ENCODE results near the gene CCDC85C. TPM values are rescaled to one million over a fixed set of nuclear protein-coding genes. Genes with fewer than 3 reads are reported as not detected.

The CCDC85C gene
- total RNA-seq, 1 experiment from 2014 or later: 42.3 TPM

DNA sequence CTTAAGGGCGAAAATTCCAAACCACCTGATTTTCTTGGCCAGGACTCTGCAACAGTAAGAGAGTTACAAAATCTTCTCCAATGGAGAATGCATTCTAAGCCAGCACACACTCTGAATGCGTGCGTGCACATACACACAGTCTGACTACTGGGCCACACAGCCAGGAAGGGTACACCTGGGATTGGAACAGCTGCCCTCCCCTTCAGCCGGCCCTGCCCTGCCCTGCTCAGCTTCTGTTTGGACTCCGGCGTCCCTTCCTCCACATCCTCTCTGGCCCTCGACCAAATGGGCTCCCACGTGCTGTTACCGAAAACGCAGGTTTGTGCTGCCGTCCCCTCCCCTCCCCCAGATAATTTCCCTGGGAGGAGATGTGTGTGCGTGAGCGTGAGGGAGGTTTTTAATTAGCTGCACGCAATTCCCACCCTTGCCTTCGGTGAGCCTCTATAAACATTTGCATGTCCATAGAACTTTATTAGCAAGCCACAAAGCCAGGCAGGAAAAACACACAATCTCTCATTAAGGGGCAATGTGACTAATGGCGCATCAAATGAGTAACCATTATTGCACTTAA is 79.8 kb downstream of the CCDC85C start:
- Histone ChIP-seq H4K20me1 (ENCODE audit: insufficient read depth) (no peaks in the 10 kb centered on the region), H3K36me3 (ENCODE audit: control insufficient read depth in 1 of 2, insufficient read depth in 2 of 2, low read length in 2 of 2) (no peaks in the 10 kb centered on the region), H3K4me2 (ENCODE audit: low read length) (no peak overlapping the region), H3K27ac (ENCODE audit: low read depth, low read length) (no peak overlapping the region), H3K27me3 (ENCODE audit: insufficient read depth, low read length) (no peaks in the 10 kb centered on the region), H3K4me3 (replicated peaks in 1 of 2; ENCODE audit: low read depth in 1 of 2, low read length in 2 of 2) (no peak overlapping the region), H2AFZ (ENCODE audit: low read depth, low read length, poor library complexity, severe bottlenecking) (no peak overlapping the region), H3K4me1 (ENCODE audit: control insufficient read depth in 1 of 2, insufficient read depth in 2 of 2, low read length in 2 of 2) (peaks cover 0 to 6% of the 10 kb centered on the region in 2 experiments; a peak in 2 of 4 replicates), H3K9me2 (ENCODE audit: insufficient read depth) (no peaks in the 10 kb centered on the region), H3K9me3 (ENCODE audit: control insufficient read depth in 1 of 2, insufficient read depth in 1 of 2, low read depth in 1 of 2, low read length in 2 of 2) (no peaks in the 10 kb centered on the region), H3K9ac (ENCODE audit: low read length) (no peak overlapping the region), H3K79me2 (ENCODE audit: insufficient read depth, low read length) (peaks cover 3% of the 10 kb centered on the region; the same call in 1 of the 2 replicates)
- no peak for DNase-seq (ENCODE audit: low read depth, low spot score)
- TF ChIP-seq, protein P1, sequence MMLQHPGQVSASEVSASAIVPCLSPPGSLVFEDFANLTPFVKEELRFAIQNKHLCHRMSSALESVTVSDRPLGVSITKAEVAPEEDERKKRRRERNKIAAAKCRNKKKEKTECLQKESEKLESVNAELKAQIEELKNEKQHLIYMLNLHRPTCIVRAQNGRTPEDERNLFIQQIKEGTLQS (IDR thresholded peaks at IDR 0.05): no peak
- no peak for TF ChIP-seq ZFX (IDR thresholded peaks at IDR 0.05)
- TF ChIP-seq POLR2AphosphoS5 (IDR thresholded peaks at IDR 0.05; ENCODE audit: low read depth, low read length): no peak
- TF ChIP-seq SRF (IDR thresholded peaks at IDR 0.05; ENCODE audit: low read depth): no peak
- ChIA-PET RAD21 (ENCODE audit: low non-redundant PET in 1 of 2, low total read pairs in 2 of 2, uncharacterized antibody in 2 of 2, unreplicated experiment in 2 of 2) (no interaction called here), CTCF (no interaction called here), POLR2A (no interaction called here)
- intact Hi-C loops (cut with micrococcal nuclease): loop anchor here (10.0 kb wide), 1 partner anchor 421 kb away; no protein-coding TSS in a partner anchor
- no TSS peak for BruUV-seq (replicated peaks)
- ATAC-seq: no peak

DNA sequence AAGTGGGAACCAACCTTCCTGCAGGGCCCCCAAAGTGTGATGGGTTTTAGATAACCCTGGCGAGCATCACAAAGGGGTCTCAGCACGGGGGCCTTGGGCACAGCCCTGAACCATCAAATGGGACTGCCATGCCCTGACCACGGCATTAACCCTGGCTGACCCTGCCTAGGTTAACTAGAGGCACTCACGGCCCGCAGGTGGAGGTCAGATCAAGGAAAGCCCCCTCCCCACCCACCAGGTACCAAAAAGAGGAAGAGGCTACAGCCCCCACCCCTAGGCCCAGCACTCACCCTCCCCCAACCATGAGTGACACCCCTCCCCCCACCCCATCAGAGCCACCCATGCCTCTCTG is 80.3 kb downstream of the CCDC85C start:
- ATAC-seq (no peak), DNase-seq (ENCODE audit: low read depth, low spot score) (no peak)
- Histone ChIP-seq H3K4me2 (ENCODE audit: low read length) (no peak overlapping the region), H3K36me3 (ENCODE audit: control insufficient read depth in 1 of 2, insufficient read depth in 2 of 2, low read length in 2 of 2) (no peaks in the 10 kb centered on the region), H2AFZ (ENCODE audit: low read depth, low read length, poor library complexity, severe bottlenecking) (no peak overlapping the region), H3K27ac (ENCODE audit: low read depth, low read length) (no peak overlapping the region), H3K4me1 (ENCODE audit: control insufficient read depth in 1 of 2, insufficient read depth in 2 of 2, low read length in 2 of 2) (peaks cover 0 to 6% of the 10 kb centered on the region in 2 experiments; a peak in 2 of 4 replicates), H3K9ac (ENCODE audit: low read length) (no peak overlapping the region), H3K27me3 (ENCODE audit: insufficient read depth, low read length) (no peaks in the 10 kb centered on the region), H3K4me3 (replicated peaks in 1 of 2; ENCODE audit: low read depth in 1 of 2, low read length in 2 of 2) (no peak overlapping the region), H4K20me1 (ENCODE audit: insufficient read depth) (no peaks in the 10 kb centered on the region), H3K9me3 (ENCODE audit: control insufficient read depth in 1 of 2, insufficient read depth in 1 of 2, low read depth in 1 of 2, low read length in 2 of 2) (no peaks in the 10 kb centered on the region), H3K79me2 (ENCODE audit: insufficient read depth, low read length) (peaks cover 6% of the 10 kb centered on the region; the same call in 1 of the 2 replicates), H3K9me2 (ENCODE audit: insufficient read depth) (no peaks in the 10 kb centered on the region)
- intact Hi-C loops (cut with micrococcal nuclease): loop anchor here (10.0 kb wide), 1 partner anchor 421 kb away; no protein-coding TSS in a partner anchor
- RAD21 ChIA-PET (ENCODE audit: low non-redundant PET in 1 of 2, low total read pairs in 2 of 2, uncharacterized antibody in 2 of 2, unreplicated experiment in 2 of 2): interaction anchor here in 1 of 2 experiments (0.5 kb wide), 1 partner anchor 104 kb away, joined by 4 read pairs; no protein-coding TSS in a partner anchor
- BruUV-seq (replicated peaks): no TSS peak
- TF ChIP-seq, protein P2, sequence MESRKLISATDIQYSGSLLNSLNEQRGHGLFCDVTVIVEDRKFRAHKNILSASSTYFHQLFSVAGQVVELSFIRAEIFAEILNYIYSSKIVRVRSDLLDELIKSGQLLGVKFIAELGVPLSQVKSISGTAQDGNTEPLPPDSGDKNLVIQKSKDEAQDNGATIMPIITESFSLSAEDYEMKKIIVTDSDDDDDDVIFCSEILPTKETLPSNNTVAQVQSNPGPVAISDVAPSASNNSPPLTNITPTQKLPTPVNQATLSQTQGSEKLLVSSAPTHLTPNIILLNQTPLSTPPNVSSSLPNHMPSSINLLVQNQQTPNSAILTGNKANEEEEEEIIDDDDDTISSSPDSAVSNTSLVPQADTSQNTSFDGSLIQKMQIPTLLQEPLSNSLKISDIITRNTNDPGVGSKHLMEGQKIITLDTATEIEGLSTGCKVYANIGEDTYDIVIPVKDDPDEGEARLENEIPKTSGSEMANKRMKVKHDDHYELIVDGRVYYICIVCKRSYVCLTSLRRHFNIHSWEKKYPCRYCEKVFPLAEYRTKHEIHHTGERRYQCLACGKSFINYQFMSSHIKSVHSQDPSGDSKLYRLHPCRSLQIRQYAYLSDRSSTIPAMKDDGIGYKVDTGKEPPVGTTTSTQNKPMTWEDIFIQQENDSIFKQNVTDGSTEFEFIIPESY (IDR thresholded peaks at IDR 0.05; ENCODE audit: extremely low read depth, insufficient replicate concordance, low read length): no peak
- TF ChIP-seq, protein P3, sequence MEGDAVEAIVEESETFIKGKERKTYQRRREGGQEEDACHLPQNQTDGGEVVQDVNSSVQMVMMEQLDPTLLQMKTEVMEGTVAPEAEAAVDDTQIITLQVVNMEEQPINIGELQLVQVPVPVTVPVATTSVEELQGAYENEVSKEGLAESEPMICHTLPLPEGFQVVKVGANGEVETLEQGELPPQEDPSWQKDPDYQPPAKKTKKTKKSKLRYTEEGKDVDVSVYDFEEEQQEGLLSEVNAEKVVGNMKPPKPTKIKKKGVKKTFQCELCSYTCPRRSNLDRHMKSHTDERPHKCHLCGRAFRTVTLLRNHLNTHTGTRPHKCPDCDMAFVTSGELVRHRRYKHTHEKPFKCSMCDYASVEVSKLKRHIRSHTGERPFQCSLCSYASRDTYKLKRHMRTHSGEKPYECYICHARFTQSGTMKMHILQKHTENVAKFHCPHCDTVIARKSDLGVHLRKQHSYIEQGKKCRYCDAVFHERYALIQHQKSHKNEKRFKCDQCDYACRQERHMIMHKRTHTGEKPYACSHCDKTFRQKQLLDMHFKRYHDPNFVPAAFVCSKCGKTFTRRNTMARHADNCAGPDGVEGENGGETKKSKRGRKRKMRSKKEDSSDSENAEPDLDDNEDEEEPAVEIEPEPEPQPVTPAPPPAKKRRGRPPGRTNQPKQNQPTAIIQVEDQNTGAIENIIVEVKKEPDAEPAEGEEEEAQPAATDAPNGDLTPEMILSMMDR (IDR thresholded peaks at IDR 0.05 in 2 of 3, conservative IDR thresholded peaks at IDR 0.05 in 1 of 3; ENCODE audit: borderline replicate concordance in 1 of 3, insufficient read depth in 1 of 3, low read depth in 2 of 3, low read length in 2 of 3): no peak
- CTCF ChIA-PET: no interaction called here
- POLR2A ChIA-PET: no interaction called here

Measured in HCT116 (cell line).